ENCODE measurements around the gene TRAPPC8. TPM values are rescaled to one million over a fixed set of nuclear protein-coding genes. Genes with fewer than 3 reads are reported as not detected.
"Not testable (repeated sequence)": the region's sequence is repeated elsewhere in the genome, so short reads cannot be mapped to it uniquely, and the experiment has no call there.

TRAPPC8 gene
- total RNA-seq, 2 donors from 2014 or later, result 30.7 to 35.5 TPM

DNA sequence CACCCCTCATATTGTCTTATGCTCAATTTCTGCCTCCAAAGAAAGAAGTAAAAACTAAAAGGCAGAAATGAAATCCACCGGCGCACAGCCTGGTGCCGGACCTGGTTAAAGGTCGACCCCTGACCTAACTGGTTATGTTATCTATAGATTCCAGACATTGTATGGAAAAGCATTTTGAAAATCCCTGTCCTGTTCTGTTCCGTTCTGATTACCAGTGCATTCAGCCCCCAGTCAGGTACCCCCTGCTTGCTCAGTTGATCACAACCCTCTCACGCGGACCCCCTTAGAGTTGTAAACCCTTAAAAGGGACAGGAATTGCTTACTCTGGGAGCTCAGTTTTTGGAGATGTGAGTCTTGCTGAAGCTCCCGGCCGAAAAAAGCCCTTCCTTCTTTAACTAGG, 5.4 kb upstream of the TRAPPC8 start:
- DNase-seq; intact Hi-C loops (cut with DNase I): not testable (repeated sequence)

DNA sequence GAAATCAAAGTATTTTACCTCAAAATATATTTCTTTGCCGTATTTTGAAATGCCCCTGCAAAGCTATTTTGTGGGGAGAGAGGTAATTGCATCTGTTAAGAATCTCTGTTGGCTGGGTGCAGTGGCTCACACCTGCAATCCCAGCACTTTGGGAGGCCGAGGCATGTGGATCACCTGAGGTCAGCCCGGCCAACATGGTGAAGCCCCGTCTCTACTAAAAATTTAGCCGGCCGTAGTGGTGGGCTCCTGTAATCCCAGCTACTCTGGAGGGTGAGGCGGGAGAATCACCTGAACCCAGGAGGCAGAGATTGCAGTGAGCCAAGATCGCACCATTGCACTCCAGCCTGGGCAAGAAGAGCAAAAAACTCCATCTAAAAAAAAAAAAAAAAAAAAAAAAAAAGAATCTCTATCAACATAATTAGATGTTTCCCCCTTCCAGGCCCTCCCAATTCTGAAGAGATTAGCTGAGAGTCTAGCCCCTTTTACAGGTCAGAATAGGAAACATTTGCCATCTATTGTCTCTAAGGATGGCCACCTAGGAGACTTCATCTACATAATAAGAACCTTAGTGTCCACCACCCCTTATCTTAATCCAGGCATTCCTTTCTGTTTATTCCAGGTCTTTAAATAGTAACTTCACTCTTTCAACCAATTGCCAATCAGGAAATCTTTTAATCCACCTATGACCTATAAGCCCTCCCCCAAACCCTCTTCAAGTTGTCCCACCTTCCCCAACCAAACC, 3.5 kb upstream of the TRAPPC8 start:
- no peak for DNase-seq
- ATAC-seq, result no peak
- intact Hi-C loops (cut with DNase I), result no loop called here

More for the DNA sequence above, 5.4 kb upstream of the TRAPPC8 start:
- not testable (repeated sequence) for ATAC-seq

DNA sequence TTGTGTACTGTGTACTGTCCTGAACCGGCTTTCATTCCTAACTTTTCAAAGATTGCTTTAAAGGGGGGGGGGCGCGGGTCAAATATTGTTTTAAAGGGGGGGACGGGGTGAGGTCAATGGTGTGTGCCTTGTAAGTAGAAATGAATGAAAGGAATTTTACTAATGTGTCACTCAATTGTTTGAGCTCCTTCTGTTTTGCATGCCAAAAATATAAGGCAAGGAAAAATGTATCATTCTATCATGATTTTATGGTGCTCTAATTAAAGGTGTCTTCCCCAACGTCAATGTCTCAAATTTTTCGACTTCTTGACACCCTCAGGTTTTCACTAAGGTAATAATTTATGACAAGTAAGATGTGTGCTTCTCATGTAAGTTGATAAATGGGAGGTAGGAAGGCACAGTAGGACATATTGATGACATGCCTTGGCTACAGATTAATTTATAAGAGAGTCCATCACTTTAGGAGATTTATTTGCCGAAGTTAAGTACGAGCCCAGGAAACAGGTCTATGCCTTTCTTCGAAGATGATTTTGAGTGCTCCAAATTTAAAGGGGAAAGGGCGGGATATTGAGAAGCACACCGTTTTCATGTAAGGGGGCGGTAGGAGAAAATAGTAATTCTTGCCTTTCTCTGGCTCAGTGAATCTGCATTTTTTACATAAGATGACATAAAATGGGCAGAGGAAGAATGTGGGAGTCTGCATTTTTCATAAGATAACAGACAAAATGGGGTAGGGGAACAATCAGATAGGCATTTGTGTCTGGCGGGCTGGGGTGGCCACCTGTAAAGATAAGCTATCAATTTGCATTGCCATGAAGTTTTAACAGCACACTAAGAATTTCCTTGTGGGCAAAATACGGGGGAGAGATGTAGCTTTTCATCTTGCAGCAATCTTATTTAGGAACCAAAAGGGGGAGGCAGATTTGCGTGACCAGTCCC, 1.2 kb upstream of the TRAPPC8 start:
- no peak for DNase-seq
- ATAC-seq, result no peak
- intact Hi-C loops (cut with DNase I), result no loop called here

DNA sequence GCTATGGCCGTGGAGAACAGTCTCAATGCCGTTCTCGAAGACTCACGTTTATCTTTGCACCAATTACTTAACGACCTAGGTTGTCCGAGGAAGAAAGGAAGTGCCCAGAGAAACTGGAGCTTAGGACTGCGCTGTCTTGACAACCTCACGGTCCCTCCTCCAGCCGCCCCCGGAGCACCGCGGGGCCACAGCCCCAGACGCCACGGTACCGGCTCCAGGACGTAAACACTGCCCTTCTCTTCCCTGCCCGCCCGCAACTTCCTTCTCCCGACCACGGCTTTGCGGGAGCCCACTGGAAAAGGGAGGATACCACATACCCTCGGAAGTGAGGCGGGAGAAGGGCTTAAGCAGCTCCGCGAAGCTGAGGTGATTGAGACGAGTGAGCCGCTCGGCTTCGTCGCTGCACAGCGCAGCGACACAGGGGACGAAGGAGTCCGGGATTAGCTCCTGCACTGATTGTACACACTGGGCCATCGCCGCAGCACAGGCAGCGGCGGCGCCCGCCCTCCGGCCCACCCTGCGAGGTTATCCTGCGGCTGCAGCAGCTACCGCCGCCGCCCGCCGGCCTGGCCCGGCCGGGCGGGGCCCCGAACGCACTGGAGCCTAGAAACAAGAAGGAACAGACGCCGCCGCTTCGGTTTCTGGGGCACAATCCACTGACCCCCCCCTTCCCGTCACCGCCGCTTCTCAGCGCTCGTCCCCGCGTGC, 483 bp downstream of the TRAPPC8 start:
- DNase-seq, result peak; percentile 29
- ATAC-seq, result peak; percentile 51 to 71
- intact Hi-C loops (cut with DNase I), result no loop called here

- DNase-seq, result no peak
- intact Hi-C loops (cut with DNase I), result no loop called here
- no peak for ATAC-seq
Observed at GRCh38 chr18:31941010-31941809, 1.7 kb downstream of the TRAPPC8 start.

- ATAC-seq; intact Hi-C loops (cut with DNase I); DNase-seq: not testable (repeated sequence)
Observed at GRCh38 chr18:31934773-31935172, 8.2 kb downstream of the TRAPPC8 start.

GRCh38 chr18:31931886-31932240, 11.1 kb downstream of the TRAPPC8 start:
- no peak for ATAC-seq

GRCh38 chr18:31931163-31931885, 11.6 kb downstream of the TRAPPC8 start:
- ATAC-seq (peak in 1 of 2 donors; percentile 63), DNase-seq (no peak)
- intact Hi-C loops (cut with DNase I), result no loop called here

More at GRCh38 chr18:31931886-31932240, 11.1 kb downstream of the TRAPPC8 start:
- intact Hi-C loops (cut with DNase I), result no loop called here
- no peak for DNase-seq

DNA sequence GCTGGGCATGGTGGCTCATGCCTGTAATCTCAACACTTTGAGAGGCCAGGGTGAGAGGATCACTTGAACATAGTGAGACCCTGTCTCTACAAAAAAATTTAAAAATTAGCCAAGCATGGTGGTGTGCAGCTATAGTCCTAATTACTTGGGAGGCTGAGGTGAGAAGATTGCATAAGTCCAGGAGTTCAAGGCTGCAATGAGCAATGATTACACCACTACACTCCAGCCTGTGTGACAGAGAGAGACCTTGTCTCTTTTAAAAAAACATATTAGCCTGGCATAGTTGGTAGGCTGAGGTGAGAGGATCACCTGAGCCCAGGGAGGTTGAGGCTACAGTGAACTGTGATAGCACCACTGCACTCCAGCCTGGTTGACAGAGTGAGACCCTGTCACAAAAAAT, 13.7 kb downstream of the TRAPPC8 start:
- ATAC-seq (no peak), DNase-seq (no peak)
- intact Hi-C loops (cut with DNase I), result no loop called here

GRCh38 chr18:31926988-31927387, 15.9 kb downstream of the TRAPPC8 start:
- DNase-seq; intact Hi-C loops (cut with DNase I); ATAC-seq: not testable (repeated sequence)

DNA sequence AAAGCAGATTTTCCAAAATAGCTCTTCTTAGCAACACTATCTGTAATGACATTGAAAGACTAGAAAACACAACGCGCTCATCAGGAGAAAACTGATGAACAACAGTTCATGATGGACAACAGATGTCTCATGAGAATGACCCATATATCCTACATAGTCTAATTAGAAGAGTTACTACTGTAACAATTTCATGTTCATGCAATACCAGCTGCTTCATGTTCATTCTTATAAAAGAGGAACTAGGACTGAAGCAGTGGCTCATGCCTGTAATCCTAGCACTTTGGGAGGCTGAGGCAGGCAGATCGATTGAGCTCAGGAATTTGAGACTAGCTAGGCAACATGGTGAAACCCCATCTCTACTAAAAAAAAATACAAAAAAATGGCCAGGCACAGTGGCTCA, 22.7 kb downstream of the TRAPPC8 start:
- intact Hi-C loops (cut with DNase I), result no loop called here
- DNase-seq (no peak), ATAC-seq (no peak)

GRCh38 chr18:31919366-31919765, 23.6 kb downstream of the TRAPPC8 start:
- ATAC-seq; intact Hi-C loops (cut with DNase I); DNase-seq: not testable (repeated sequence)

DNA sequence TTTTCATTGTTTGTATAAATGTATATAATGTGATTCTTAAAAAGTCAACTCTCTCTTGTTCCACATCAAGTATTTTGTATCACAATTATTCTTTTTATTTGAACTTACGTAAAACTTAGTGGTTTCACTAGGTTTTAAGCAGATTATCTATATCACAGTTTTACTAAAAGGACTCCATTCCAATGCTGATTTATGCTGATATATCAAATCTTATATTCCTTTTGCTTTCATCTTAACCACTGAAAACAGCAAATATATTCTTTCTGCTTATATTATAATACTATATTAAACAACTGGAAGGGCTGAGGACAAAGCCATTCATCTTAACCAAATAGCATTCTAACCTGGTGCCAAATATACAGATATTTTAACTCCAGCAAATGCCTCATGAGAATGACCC, 24.2 kb downstream of the TRAPPC8 start:
- DNase-seq (no peak), ATAC-seq (no peak)
- intact Hi-C loops (cut with DNase I), result no loop called here

- ATAC-seq, result no peak
- DNase-seq, result no peak
- intact Hi-C loops (cut with DNase I), result no loop called here
Observed at GRCh38 chr18:31901063-31901462, 41.9 kb downstream of the TRAPPC8 start.

DNA sequence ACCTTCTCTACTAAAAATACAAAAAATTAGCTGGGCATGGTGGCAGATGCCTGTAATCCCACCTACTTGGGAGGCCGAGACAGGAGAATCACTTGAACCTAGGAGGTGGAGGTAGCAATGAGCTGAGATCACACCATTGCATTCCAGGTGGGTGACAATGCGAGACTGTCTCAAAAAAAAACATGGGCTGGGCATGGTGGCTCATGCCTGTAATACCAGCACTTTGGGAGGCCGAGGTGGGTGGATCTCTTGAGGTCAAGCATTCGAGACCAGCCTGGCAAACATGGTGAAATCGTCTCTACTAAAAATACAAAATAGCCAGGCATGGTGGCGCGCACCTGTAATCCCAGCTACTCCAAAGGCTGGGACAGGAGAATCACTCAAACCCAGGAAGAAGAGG, 43.2 kb downstream of the TRAPPC8 start:
- intact Hi-C loops (cut with DNase I); DNase-seq; ATAC-seq: not testable (repeated sequence)

- no peak for DNase-seq
- no peak for ATAC-seq
- intact Hi-C loops (cut with DNase I), result no loop called here
Observed at GRCh38 chr18:31892936-31893335, 50.0 kb downstream of the TRAPPC8 start.

- no peak for ATAC-seq
- intact Hi-C loops (cut with DNase I), result no loop called here
- no peak for DNase-seq
Observed at GRCh38 chr18:31891566-31891965, 51.4 kb downstream of the TRAPPC8 start.

GRCh38 chr18:31884020-31884419, 58.9 kb downstream of the TRAPPC8 start:
- DNase-seq (no peak), ATAC-seq (no peak)
- intact Hi-C loops (cut with DNase I), result no loop called here
